HG02571 (cell line): Measurements from ENCODE around the gene ANKRD13A.
"Not testable (repeated sequence)": the region's sequence is repeated elsewhere in the genome, so short reads cannot be mapped to it uniquely, and the experiment has no call there.

ENCODE experiments used
- ATAC-seq: cut with Tn5 transposase; IDR thresholded peaks from one replicate; pipeline ENCODE4 v1.9.1; 2021; ENCODE audit warnings: mild to moderate bottlenecking, moderate library complexity; ENCODE audit not compliant: unreplicated experiment

The ANKRD13A gene

GRCh38 chr12:110046451-110047187 is 47.4 kb downstream of the ANKRD13A start:
- no peak for ATAC-seq

DNA sequence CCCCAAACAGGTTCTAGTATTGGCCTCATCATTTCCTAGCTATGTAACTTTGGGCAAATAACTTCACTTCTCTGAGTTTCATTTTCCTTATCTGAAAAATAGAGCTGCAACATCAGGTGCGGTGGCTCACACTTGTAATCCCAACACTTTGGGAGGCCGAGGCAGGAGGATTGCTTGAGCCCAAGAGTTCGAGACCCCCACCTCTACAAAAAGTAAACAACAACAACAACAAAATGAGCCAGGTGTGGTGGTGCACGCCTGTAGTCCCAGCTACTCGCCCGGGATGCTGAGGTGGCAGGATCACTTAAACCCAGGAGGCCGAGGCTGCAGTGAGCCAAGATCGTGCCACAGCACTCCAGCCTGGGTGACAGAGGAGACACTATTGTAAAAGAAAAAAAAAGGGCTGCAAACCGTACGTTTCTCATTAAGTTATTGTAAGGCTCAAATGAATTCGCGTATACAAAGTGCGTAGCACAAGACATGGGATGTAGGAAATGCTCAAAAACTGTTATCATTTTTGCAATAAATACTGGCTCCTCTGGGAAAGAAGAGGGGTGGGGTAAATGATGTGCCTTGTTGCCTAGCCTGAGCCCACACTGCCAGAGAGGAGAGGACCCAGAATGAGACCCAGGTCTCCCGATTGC is 48.2 kb downstream of the ANKRD13A start:
- ATAC-seq: no peak

DNA sequence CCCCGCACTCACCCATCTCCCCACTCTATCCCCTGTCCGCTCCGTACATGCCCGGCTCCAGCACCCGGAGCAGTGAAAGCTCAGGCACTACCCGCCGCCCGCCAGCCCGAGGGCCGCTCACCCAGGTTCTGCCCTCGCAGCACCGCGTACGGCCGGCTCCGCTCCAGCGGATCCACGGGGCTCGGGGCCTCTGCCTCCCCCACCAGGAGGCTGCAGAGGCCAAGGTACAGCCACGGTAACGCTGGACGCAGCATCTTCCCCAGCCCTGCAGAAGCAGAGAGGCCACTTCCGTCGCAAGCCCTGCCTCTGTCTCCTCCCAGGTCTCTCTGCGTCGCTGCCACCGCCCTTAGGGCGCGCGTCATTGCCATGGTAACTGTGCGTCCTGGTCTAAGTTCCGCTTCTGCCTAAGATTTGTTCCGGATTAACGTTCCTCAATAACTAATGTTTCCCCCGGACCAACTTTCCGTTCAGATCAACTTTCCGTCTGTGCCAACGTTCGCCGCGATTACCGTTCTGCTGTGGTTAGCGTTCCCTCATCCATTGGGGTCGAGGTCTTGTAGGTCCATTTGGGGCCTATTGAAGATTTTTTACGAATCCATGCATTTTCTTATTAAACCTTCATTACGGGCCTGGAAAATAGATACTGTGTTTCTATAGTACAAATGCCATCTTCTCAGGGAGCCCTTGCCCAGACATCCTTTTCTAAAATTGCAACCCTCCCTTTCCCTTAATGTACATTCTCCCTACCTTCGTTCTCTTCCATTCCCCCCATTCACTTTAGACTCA is 49.2 kb downstream of the ANKRD13A start, which contains the start of gene C12orf76:
Gene C12orf76 (minus strand): TSS at position 281 of the 786 bp plus-strand sequence. CDS start 27 bp downstream, at position 254.
- ATAC-seq: peak; percentile 100

GRCh38 chr12:110049034-110049433 is 49.8 kb downstream of the ANKRD13A start:
- not testable (repeated sequence) for ATAC-seq

GRCh38 chr12:110049666-110050065 is 50.4 kb downstream of the ANKRD13A start:
- not testable (repeated sequence) for ATAC-seq

DNA sequence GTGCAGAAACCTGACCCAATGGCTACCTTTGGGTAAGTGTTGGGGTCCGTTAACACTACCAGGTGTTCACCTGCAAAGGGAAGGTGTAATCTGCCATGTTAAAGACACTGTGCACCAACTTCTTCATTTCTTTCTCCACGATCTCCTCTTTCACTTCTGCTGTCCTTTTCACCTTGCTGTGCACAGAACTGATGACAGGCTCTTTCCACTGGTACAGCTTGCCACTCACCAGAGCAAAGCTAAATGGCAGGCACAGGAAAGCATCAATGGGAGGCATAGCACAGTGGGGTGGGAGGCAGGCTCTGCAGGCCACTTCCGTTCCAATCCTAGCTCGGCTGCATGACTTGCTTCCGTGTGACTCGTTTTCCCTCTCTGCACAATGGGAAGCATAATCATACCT is 51.7 kb downstream of the ANKRD13A start:
- no peak for ATAC-seq

DNA sequence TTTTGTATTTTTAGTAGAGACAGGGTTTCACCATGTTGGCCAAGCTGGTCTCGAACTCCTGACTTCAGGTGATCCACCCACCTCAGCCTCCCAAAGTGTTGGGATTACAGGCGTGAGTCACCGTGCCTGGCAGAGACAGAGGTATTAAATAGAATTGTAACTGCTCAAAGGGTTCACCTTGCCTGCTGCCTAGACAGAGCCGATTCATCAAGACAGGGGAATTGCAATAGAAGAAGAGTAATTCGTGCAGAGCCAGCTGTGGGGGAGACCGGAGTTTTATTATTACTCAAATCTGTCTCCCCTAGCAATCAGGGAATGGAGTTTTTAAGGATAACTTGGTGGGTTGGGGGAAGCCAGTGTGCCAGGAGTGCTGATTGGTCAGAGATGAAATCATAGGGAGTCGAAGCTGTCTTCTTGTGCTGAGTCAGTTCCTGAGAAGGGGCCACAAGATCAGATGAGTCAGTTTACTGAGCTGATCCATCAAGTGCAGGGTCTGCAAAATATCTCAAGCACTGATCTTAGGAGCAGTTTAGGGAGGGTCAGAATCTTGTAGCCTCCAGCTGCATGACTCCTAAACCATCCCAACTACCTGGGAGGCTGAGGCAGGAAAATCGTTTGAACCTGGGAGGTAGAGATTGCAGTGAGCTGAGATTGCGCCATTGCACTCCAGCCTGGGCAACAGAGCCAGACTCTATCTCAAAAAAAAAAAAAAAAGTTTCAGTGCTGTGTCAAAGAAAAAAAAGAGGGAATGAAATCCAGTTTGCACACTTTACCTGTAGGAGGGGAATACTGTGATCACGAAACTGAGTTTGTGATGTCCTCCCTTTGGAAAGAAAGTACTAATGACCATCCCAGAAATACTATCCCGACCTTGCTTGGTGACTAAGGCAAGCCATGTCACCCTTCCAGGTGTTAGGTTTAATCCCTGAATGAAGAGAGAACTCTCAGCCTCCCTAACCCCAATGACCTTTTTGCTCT is 56.4 kb downstream of the ANKRD13A start:
- not testable (repeated sequence) for ATAC-seq

DNA sequence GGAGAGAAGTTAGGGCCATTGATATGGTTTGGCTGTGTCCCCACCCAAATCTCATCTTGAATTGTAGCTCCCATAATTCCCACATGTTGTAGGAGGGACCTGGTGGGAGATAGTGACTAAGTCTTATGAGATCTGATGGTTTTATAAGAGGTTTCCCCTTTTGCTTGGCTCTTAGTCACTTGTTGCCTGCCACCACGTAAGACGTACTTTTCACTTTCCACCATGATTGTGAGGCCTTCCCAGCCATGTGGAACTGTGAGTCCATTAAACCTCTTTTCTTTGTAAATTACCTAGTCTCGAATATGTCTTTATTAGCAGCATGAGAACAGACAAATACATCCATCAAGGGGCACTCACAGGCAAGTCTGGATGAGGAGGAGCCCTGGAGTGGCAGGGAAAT is 57.4 kb downstream of the ANKRD13A start:
- not testable (repeated sequence) for ATAC-seq

DNA sequence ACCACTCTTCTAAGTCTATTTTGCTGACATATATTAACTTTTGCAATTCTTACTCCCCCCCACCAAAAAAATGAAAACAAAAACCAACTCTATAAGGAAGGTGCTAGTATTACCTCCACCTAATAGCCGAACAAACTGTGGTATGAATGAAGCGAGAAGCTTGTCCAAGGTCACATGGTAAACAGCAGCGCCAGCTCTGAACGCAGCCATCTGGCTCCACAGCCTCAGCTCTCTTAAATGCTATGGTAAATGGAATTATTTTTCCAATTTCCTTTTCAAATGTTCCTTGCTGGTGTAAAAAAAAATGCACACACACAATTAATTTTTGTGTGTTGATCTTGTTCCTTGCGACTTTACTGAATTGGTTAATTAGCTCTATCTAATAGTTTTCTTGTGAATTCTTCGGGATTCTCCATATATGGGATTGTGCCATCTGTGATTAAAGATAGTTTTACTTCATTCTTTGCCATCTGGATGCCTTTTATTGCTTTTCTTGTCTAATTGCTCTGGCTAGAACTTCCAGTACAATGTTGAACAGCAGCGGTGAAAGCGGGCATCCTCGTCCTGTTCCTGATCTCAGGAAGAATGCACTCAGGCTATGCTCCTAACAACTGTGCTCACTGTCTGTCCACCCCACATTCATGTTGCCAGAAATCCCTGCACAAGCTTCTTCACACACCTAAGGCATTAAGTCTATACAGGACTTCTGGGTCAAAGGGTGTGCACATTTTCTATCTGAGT is 59.8 kb downstream of the ANKRD13A start:
- ATAC-seq: no peak

DNA sequence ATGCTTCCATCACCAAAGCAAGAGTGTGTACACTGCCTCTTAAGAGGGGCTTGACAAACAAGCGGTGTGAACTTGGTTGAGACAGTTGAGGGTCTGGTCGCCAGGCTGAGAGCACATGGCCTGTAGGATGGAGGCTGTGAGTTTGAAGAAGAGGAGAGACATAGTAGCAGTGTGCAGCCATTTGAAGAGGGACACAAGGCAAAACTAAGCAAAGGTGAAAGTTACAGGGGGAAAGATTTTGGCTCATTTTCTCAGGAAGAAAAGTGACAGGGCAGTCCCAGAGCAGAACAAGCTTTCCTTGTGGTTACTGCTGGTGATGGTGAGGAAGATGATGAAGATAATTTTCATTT is 60.4 kb downstream of the ANKRD13A start:
- no peak for ATAC-seq

DNA sequence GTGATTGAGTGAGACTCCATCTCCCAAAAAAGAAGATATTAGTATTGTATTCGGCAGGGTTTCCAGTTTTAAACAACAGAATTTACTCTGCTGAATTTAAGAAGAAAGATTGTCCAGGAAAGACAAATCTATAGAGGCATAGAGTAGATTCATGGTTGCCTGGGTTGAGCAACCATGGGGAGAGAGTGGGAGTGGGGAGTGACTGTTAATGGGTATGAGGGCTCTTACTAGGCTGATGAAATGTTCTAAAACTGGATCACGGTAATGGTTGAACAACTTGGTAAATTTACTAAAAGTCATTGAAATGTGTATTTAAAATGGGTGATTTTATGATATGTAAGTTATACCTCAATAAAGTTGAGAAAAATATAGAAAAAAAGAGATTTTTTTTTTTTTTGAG is 63.0 kb downstream of the ANKRD13A start:
- no peak for ATAC-seq

- ATAC-seq: no peak
These were observed 66.3 kb downstream of the ANKRD13A start for GRCh38 chr12:110065540-110065939.

DNA sequence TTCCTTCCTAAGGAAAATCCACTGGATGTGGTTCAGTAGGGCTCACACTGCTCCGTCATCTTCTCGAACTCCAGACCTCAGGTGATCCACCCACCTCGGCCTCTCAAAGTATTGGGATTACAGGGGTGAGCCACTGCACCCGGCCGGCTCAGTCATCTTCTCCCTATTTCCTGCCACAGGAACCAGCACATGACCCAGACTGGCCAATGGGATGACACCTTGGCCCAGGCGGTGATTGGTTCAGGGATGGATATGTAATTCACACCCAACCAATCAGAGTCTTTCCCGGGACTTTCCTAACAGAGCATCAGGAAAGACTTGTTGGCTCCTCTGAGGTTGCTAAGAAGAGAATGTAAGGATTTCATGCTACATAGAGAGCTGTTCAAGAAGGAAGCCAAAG is 68.3 kb downstream of the ANKRD13A start:
- ATAC-seq: no peak

DNA sequence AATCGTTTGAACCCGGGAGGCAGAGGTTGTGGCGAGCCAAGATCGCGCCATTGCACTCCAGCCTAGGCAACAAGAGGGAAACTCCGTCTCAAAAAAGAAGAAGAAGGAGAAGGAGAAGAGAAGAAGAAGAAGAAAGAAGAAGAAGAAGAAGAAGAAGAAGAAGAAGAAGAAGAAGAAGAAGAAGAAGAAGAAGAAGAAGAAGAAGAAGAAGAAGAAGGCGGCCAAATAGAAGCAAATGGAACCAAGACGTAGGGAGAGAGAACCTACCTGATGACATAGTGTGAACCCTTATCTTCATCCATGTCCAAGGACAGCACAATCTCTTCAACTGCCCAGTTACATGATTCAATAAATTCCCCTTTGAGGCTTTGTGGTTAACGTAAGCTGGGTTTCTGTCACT is 68.9 kb downstream of the ANKRD13A start:
- ATAC-seq: not testable (repeated sequence)

DNA sequence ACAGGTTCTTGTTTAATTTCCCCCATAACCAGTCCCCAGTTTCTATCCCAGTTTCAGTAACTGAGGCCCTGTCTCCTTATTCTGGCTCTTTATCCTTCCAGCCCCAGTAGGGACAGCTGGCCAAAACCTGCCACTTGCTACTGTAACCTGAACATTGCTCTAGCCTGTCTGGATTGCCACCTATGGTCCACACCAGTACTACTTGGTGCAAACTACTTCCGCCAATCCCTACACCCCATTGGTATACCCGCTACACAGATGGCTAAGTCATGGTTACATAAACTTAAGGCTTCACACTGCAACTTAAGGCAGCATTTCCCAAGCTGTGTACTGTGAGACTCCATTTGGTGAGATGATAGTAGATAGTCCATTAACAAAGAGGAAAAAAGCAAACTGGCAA is 69.4 kb downstream of the ANKRD13A start:
- ATAC-seq: no peak

- ATAC-seq: no peak
These were observed 72.3 kb downstream of the ANKRD13A start for GRCh38 chr12:110071504-110071903.

DNA sequence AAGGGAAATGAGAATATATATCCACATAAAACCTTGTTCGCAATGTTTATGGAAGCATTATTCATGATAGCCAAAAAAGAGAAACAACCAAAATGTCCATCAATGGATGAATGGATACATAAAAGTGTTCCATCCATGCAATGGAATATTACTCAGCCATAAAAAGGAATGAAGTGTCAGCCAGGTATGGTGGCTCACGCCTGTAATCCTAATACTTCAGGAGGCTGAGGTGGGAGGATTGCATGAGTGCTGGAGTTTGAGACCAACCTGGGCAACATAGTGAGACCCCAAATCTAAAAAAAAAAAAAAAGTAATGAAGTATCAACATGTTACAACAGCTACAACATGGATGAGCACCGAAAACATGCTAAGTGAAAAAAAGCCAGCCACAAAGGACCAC is 72.7 kb downstream of the ANKRD13A start:
- no peak for ATAC-seq

DNA sequence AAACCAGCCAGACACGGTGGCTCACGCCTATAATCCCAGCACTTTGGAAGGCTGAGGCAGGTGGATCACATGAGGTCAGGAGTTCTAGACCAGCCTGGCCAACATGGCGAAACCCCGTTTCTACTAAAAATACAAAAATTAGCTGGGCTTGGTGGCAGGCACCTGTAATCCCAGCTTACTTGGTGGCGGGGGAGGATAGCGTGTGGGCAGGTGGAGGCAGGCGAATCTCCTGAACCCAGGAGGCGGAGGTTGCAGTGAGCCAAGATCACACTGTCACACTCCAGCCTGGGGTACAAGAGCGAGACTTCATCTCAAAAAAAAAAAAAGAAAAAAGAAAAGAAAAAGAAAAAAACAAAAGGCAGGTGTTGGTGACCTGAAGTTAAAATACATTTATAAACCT is 73.4 kb downstream of the ANKRD13A start:
- ATAC-seq: not testable (repeated sequence)

DNA sequence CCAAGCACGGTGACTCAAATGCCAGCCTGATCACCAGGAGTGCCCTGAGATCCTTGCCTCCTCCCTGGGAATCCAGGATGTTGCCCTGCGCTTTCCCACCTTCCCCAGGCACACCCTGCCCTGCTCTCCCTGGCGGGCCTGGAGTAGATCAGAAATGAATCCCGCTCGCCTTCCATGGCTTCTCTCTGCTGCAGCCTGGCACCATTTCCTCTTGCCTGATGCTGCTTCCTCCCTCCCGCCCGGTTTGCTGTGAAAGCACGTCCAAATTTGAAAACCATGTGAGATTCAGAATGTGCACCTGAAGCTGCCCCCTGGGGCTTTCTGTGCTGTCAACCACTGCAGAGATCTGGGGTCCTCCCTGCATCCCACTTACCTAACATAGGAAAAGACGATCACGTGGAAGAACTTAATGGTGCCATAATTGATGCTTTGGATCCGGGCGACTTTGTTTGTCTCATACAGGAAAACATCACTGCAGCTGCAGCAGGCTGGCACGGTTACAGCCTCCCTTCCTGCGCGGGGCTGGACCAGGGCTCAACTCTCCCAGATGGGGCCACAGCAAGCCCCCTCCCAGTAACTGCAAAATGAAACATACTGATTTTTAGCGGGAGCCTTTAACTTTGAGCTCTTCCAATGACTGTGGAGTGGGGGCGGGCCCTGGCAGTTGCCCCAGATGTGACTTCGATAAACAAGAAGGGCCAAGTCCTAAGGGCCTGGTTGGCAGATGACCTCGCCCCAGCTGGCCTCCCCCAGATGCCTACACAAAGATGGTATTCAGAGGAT is 74.0 kb downstream of the ANKRD13A start:
- ATAC-seq: no peak
